Measurements from ENCODE around the gene PLCG1.

- TF ChIP-seq CTCF (IDR thresholded peaks at IDR 0.05) (no peak), POLR2A (IDR thresholded peaks at IDR 0.05) (no peak)
These were observed 37.4 kb downstream of the PLCG1 start for GRCh38 chr20:41174782-41175181.
